K562 (cell line): ENCODE data around the gene CASTOR1. TPM values are rescaled to one million over a fixed set of nuclear protein-coding genes. Genes with fewer than 3 reads are reported as not detected.

ENCODE experiments used
- CHD4 ChIP-seq: fragments of 200-600 bp; sonication (generic); IDR thresholded peaks from 3 replicates; pipeline ENCODE4 v1.6.1; 2012; ENCODE audit warnings: low read depth, mild to moderate bottlenecking, mixed read lengths, low read length, inconsistent platforms; ENCODE audit not compliant: insufficient read depth, insufficient replicate concordance, poor library complexity, severe bottlenecking
- HEY1 ChIP-seq: fragments of 250-450 bp; sonication (Bioruptor Pico); IDR thresholded peaks from 2 replicates; pipeline ENCODE4 v1.5.0; 2020; ENCODE audit warnings: mild to moderate bottlenecking, moderate library complexity, borderline replicate concordance
- LCOR ChIP-seq: sonication (generic); formaldehyde crosslinking; IDR thresholded peaks from 2 replicates; pipeline ENCODE4 v1.8.0; 2022; ENCODE audit warnings: mild to moderate bottlenecking, missing genetic modification reagents
- MEF2A ChIP-seq: IDR thresholded peaks from 2 replicates; pipeline ENCODE4 v1.6.1; 2011; ENCODE audit warnings: low read depth, mild to moderate bottlenecking, low read length, moderate library complexity; ENCODE audit not compliant: control insufficient read depth
- NFIC ChIP-seq: fragments of 450-650 bp; IDR thresholded peaks from 2 replicates; pipeline ENCODE4 v1.6.1; 2017; ENCODE audit warnings: mild to moderate bottlenecking, inconsistent platforms
- RBFOX2 ChIP-seq: fragments of 200-400 bp; formaldehyde crosslinking; IDR thresholded peaks from 2 replicates; pipeline ENCODE4 v1.6.1; 2017; ENCODE audit warnings: low read depth, mild to moderate bottlenecking, low read length, moderate library complexity
- SIRT6 ChIP-seq: IDR thresholded peaks from one replicate; pipeline ENCODE4 v1.6.1; 2012; ENCODE audit warnings: low read depth, mild to moderate bottlenecking, control low read depth, inconsistent platforms, low read length, moderate library complexity
- SMARCA5 ChIP-seq: fragments of 450-650 bp; IDR thresholded peaks from 2 replicates; pipeline ENCODE4 v1.6.1; 2016
- SREBF1 ChIP-seq: fragments of 150-350 bp; IDR thresholded peaks from 2 replicates; pipeline ENCODE4 v1.6.1; 2014; ENCODE audit warnings: antibody characterized with exemption, low read depth, low read length, borderline replicate concordance
- ZNF197 ChIP-seq: fragments of 200-800 bp; sonication (Bioruptor generic); IDR thresholded peaks from 2 replicates; pipeline ENCODE4 v1.6.1; 2016; ENCODE audit warnings: low read depth, missing genetic modification characterization, missing compliant biosample characterization
- ZNF445 ChIP-seq: fragments of 250-450 bp; sonication (Bioruptor Pico); IDR thresholded peaks from 2 replicates; pipeline ENCODE4 v1.4.0; 2020; ENCODE audit warnings: low read depth, mild to moderate bottlenecking, moderate library complexity
- ZNF583 ChIP-seq: fragments of 250-450 bp; sonication (Bioruptor Pico); IDR thresholded peaks from 2 replicates; pipeline ENCODE4 v1.4.0; 2020
- ZNF589 ChIP-seq: fragments of 200-800 bp; sonication (Bioruptor generic); IDR thresholded peaks from 2 replicates; pipeline ENCODE4 v1.6.1; 2016; ENCODE audit warnings: low read depth, missing genetic modification characterization, missing compliant biosample characterization
- polyA plus RNA-seq, 8 experiments: library from polyadenylated mRNA; depleted of rRNA in 4 of 8; stranded (reverse) in 5 of 8; unstranded in 3 of 8; fragments of >200 nt; fragmentation: Nextera tagmentation in 2 of 8; fragmentation: Illumina TruSeq in 1 of 8; extraction: Ambion mirVana in 2 of 8; extraction: Trizol in 1 of 8; gene quantifications; 2 replicates each; pipeline versions ENCODE4 v1.2.1 to v1.2.3, GENCODE V29; 2011 to 2014; ENCODE audit warnings: inconsistent platforms in 1 of 8, missing spikeins in 1 of 8
- total RNA-seq, 7 experiments: library from RNA; depleted of rRNA in 6 of 7; stranded (reverse); fragments of >200 nt in 6 of 7; fragmentation: Illumina TruSeq in 2 of 7; extraction: Trizol in 2 of 7; gene quantifications; 2 replicates each; pipeline versions ENCODE4 v1.2.1 to v1.2.3, GENCODE V29; 2011 to 2021; ENCODE audit warnings: low replicate concordance in 1 of 7
- TF ChIP-seq, protein P1 (sequence below): fragments of 250-450 bp; sonication (Bioruptor Pico); IDR thresholded peaks from 2 replicates; pipeline ENCODE4 v1.8.0; 2022; ENCODE audit warnings: moderate library complexity, mild to moderate bottlenecking, inconsistent platforms
- TF ChIP-seq, protein P2 (sequence below): fragments of 450-650 bp; IDR thresholded peaks from one replicate; pipeline ENCODE4 v1.6.1; 2018; ENCODE audit warnings: mild to moderate bottlenecking, moderate library complexity; ENCODE audit not compliant: partially characterized antibody
- TF ChIP-seq, protein P3 (sequence below), 2 experiments: IDR thresholded peaks; 2 replicates each; pipeline ENCODE4 v1.6.1; 2011; ENCODE audit warnings: borderline replicate concordance in 1 of 2, control low read depth in 1 of 2, low read depth in 1 of 2, low read length in 1 of 2, mild to moderate bottlenecking in 1 of 2, mixed read lengths in 1 of 2, moderate library complexity in 1 of 2; ENCODE audit not compliant: insufficient read depth in 1 of 2, insufficient read length in 1 of 2, poor library complexity in 1 of 2, severe bottlenecking in 1 of 2; ENCODE audit errors: extremely low read depth in 1 of 2

CASTOR1 gene
- total and polyA plus RNA-seq, 9 of the 15 experiments (the other 6 are each of a cell fraction or from before 2014, with no cell fraction given), result 0.35 to 2.6 (median 1.1) TPM

DNA sequence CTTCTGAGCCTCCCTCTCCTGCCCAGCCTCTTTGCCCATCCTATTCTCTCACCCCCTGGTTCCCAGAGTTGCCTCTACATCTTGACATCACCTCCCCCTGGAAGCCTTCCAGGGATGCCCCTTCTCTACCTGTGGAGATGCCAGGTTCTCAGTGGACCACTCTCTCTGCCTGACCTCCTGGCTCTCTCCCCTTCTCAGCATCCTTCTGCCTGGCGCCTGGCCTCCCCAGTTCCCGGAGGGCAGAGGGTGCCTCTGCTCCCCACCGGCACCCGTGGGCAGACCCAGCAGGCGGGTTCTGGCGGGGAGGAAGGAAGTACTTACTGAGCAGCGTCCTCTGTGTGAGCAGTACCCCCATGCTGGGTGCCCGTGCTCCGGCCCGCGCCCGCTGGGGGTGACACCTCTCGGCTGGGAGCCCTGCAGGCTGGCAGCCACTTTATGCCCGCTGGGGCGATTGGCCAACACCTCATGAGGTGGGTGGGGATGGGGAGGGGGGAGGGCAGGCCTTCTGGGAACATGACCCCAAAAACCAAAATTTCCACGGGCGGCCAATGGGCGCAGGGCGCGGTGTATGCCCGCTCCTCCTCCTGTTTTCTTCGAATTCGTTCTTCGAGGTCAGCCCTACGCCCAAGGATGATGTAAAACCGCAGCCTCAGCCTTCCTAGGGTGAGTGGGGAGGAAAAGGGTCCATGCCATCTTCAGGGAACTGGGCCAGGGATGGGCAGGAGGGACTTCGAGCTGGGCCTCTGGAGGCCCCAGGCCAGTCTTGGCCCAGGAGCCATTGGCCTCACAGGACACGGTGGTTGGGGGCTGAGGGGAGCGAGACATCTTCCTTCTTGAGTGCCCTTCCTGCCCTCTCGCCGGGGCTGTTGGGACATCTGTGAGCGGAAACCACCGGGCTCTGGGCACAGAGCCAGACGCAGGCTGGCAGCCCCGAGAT, 22.6 kb downstream of the CASTOR1 start, which contains the start of gene OSM (continued):
- TF ChIP-seq SREBF1 (no peak), ZNF589 (CRISPR knock-in tag) (no peak), CHD4 (no peak), SIRT6 (no peak), HEY1 (CRISPR knock-in tag) (no peak), NFIC (no peak), MEF2A (no peak), ZNF197 (CRISPR knock-in tag) (no peak), ZNF583 (CRISPR knock-in tag) (no peak), ZNF445 (CRISPR knock-in tag) (no peak), SMARCA5 (peak; percentile 96), LCOR (CRISPR knock-in tag) (no peak), RBFOX2 (no peak)
- TF ChIP-seq, protein P1, sequence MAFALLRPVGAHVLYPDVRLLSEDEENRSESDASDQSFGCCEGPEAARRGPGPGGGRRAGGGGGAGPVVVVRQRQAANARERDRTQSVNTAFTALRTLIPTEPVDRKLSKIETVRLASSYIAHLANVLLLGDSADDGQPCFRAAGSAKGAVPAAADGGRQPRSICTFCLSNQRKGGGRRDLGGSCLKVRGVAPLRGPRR (CRISPR knock-in tag), result no peak
- TF ChIP-seq, protein P2, sequence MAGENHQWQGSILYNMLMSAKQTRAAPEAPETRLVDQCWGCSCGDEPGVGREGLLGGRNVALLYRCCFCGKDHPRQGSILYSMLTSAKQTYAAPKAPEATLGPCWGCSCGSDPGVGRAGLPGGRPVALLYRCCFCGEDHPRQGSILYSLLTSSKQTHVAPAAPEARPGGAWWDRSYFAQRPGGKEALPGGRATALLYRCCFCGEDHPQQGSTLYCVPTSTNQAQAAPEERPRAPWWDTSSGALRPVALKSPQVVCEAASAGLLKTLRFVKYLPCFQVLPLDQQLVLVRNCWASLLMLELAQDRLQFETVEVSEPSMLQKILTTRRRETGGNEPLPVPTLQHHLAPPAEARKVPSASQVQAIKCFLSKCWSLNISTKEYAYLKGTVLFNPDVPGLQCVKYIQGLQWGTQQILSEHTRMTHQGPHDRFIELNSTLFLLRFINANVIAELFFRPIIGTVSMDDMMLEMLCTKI, result no peak
- TF ChIP-seq, protein P3, sequence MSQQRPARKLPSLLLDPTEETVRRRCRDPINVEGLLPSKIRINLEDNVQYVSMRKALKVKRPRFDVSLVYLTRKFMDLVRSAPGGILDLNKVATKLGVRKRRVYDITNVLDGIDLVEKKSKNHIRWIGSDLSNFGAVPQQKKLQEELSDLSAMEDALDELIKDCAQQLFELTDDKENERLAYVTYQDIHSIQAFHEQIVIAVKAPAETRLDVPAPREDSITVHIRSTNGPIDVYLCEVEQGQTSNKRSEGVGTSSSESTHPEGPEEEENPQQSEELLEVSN (IDR thresholded peaks at IDR 0.05; ENCODE audit: borderline replicate concordance in 1 of 2, extremely low read depth in 1 of 2, insufficient read depth in 1 of 2, insufficient read length in 1 of 2, low read depth in 1 of 2, low read length in 1 of 2, poor library complexity in 1 of 2, severe bottlenecking in 1 of 2), result no peak
